Measurements from ENCODE around the gene ISLR2. TPM values are rescaled to one million over a fixed set of nuclear protein-coding genes. Genes with fewer than 3 reads are reported as not detected.

Gene ISLR2
- total RNA-seq, 3 donors from 2014 or later: 0.38 to 1.7 (median 1.1) TPM

DNA sequence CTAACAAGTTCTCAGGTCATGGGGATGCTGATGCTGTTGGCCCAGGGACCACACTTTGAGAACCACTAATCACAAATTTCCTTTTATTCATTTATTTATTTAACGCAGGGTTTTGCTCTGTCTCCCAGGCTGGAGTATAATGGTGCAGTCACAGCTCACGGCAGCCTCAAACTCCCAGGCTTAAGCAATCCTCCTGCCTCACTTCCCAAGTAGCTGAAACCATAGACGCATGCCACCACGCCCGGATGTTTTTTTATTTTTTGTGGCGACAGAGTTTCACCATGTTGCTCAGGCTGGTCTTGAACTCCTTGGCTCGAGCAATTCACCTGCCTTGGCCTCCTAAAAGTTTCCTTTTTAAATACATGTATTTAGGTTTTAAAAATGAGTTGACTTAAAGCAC is 20.7 kb upstream of the ISLR2 start:
- TF ChIP-seq, protein P1, sequence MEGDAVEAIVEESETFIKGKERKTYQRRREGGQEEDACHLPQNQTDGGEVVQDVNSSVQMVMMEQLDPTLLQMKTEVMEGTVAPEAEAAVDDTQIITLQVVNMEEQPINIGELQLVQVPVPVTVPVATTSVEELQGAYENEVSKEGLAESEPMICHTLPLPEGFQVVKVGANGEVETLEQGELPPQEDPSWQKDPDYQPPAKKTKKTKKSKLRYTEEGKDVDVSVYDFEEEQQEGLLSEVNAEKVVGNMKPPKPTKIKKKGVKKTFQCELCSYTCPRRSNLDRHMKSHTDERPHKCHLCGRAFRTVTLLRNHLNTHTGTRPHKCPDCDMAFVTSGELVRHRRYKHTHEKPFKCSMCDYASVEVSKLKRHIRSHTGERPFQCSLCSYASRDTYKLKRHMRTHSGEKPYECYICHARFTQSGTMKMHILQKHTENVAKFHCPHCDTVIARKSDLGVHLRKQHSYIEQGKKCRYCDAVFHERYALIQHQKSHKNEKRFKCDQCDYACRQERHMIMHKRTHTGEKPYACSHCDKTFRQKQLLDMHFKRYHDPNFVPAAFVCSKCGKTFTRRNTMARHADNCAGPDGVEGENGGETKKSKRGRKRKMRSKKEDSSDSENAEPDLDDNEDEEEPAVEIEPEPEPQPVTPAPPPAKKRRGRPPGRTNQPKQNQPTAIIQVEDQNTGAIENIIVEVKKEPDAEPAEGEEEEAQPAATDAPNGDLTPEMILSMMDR (IDR thresholded peaks at IDR 0.05): no peak
- no peaks in the 10 kb centered on the region for H3K9me3 ChIP-seq
- ATAC-seq (no peak), DNase-seq (no peak)
- intact Hi-C loops (cut with DNase I, micrococcal nuclease): no loop called here
- no peak overlapping the region for H3K4me3 ChIP-seq
- H3K4me1 ChIP-seq (ENCODE audit: low read depth): no peaks in the 10 kb centered on the region
- no peaks in the 10 kb centered on the region for H3K36me3 ChIP-seq (ENCODE audit: low read depth)

DNA sequence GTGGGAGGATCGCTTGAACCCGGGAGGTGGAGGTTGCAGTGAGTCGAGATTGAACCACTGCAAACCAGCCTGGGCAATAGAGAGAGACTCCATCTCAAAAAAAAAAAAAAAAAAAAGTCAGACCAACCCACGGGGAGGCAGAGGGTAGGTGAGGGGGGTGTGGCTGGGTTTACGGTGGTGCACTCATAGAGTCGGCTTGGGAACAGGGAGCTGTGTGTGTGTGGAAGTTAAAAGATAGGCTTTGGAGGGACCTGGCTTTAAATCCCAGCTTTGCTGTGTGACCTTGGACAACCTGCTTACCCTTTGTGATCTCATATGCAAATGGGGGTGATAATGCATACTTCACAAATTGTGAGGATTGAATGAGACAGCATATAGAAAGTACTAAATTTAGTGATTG is 10.0 kb upstream of the ISLR2 start:
- Histone ChIP-seq H3K4me1 (ENCODE audit: low read depth) (no peaks in the 10 kb centered on the region), H3K36me3 (ENCODE audit: low read depth) (no peaks in the 10 kb centered on the region), H3K9me3 (no peaks in the 10 kb centered on the region), H3K4me3 (no peak overlapping the region)
- intact Hi-C loops (cut with DNase I, micrococcal nuclease): loop anchor here in 1 of 2 donors (10.0 kb wide), 1 partner anchor 194 kb away; no protein-coding TSS in a partner anchor
- DNase-seq (no peak), ATAC-seq (no peak)
- TF ChIP-seq, protein P1 (IDR thresholded peaks at IDR 0.05): no peak

DNA sequence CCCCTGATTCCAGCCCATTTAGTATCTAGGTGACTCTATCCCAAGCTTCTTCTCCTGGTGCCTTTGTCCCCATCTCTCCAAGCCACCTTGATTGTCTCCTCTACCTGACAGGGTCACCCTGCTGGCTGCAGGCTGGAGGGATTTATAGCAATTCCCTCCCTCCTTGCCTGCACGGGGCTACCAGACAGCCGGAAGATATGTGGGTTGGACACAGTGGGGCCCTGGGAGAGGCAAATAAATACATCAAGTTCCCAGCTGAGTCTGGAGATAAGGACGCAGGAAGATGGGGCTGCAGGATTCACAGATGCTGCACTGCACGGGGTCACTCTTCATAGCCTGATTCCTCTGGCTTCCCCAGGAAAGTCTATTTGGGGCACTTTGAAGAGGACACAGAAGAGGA is 9.3 kb upstream of the ISLR2 start:
- no peaks in the 10 kb centered on the region for H3K4me1 ChIP-seq (ENCODE audit: low read depth)
- no peak overlapping the region for H3K4me3 ChIP-seq
- ATAC-seq (no peak), DNase-seq (no peak)
- no peaks in the 10 kb centered on the region for H3K36me3 ChIP-seq (ENCODE audit: low read depth)
- intact Hi-C loops (cut with DNase I, micrococcal nuclease): loop anchor here in 1 of 2 donors (10.0 kb wide), 1 partner anchor 194 kb away; no protein-coding TSS in a partner anchor
- TF ChIP-seq, protein P1 (IDR thresholded peaks at IDR 0.05): no peak
- no peaks in the 10 kb centered on the region for H3K9me3 ChIP-seq

DNA sequence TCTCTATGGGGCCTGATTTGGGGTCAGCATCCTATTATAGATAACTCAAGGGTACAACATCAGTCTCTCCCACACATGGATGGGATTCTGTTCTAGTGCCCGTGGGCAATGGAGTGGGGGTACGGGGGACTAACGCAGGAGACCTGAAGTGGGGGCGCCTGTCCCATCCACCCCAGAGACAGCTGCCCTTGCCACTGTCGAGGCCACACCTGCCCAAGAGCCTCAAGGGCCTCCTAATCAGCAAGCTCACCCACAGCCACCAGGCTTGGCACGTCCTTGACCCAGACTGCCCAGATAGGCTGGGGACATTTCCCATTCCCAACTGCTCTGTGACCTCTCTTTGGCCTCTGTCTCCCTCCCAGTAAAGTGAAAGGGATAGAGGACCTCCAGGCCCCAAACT is 8.5 kb upstream of the ISLR2 start:
- H3K4me1 ChIP-seq (ENCODE audit: low read depth): no peaks in the 10 kb centered on the region
- no peaks in the 10 kb centered on the region for H3K36me3 ChIP-seq (ENCODE audit: low read depth)
- no peak for DNase-seq
- ATAC-seq: no peak
- H3K9me3 ChIP-seq: no peaks in the 10 kb centered on the region
- no peak overlapping the region for H3K4me3 ChIP-seq
- intact Hi-C loops (cut with DNase I, micrococcal nuclease): loop anchor here in 1 of 2 donors (10.0 kb wide), 1 partner anchor 193 kb away; no protein-coding TSS in a partner anchor
- TF ChIP-seq, protein P1 (IDR thresholded peaks at IDR 0.05): no peak

DNA sequence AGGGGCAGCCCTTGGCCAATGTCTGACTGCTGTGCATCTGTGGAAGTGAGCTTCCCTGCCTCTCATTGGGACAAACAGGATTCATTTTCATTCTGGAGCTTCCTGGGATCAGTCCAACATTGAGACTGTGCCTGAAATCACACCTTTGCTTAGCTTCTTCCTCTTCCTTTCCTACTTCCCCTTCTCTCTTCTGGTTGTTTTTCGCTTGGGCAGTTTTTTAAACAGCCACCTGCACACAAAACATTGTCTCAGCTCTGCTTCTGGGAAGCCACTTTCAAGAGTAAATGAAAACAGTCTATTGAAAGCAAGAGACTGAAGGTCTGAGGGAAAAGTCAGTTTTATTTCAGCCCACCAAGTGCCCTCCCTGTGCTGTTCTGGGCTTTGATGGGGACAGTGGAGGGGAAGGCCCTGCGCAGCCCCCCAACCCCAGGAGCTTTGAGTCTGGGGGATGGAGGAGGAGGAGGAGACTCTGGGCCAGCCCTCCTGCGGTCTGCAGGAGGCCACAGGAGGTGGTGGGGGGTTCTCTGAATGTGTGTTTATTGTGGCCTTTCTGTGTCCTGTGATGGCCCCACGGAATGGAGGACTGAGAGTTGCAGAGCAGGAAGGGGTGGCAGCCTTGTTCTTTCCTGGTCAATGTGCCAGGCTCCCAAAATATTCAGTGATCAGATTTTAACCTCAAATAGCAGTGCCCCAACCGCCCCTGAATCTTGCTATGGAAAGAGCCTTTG is 7.8 kb upstream of the ISLR2 start:
- Histone ChIP-seq H3K9me3 (no peaks in the 10 kb centered on the region), H3K36me3 (ENCODE audit: low read depth) (no peaks in the 10 kb centered on the region), H3K4me3 (no peak overlapping the region), H3K4me1 (ENCODE audit: low read depth) (peaks cover 3% of the 10 kb centered on the region)
- ATAC-seq (no peak), DNase-seq (no peak)
- TF ChIP-seq, protein P1 (IDR thresholded peaks at IDR 0.05): no peak
- intact Hi-C loops (cut with DNase I, micrococcal nuclease): loop anchor here in 1 of 2 donors (10.0 kb wide), 1 partner anchor 192 kb away; no protein-coding TSS in a partner anchor
